Neural crest cell (in vitro differentiated cells): ENCODE data around the gene FOXI1. TPM values are rescaled to one million over a fixed set of nuclear protein-coding genes. Genes with fewer than 3 reads are reported as not detected.

Experiments
- DNase-seq: peaks from one replicate; pipeline ENCODE4 v3.0.0; 2021; ENCODE audit warnings: low read depth, mixed read lengths, low spot score
- H3K27ac Mint-ChIP-seq: one replicate; pipeline ENCODE4 v1.8.0; 2021; ENCODE audit warnings: mild to moderate bottlenecking, mixed read lengths; ENCODE audit not compliant: unreplicated experiment
- H3K27me3 Mint-ChIP-seq: 2 replicates; pipeline ENCODE4 v1.8.0; 2021; ENCODE audit warnings: low read depth, mild to moderate bottlenecking, mixed read lengths
- H3K36me3 Mint-ChIP-seq: 2 replicates; pipeline ENCODE4 v1.8.0; 2021; ENCODE audit warnings: low read depth, mild to moderate bottlenecking, mixed read lengths
- H3K4me1 Mint-ChIP-seq: 2 replicates; pipeline ENCODE4 v1.8.0; 2021; ENCODE audit warnings: mixed read lengths
- H3K4me3 Mint-ChIP-seq: one replicate; pipeline ENCODE4 v1.8.0; 2021; ENCODE audit warnings: mild to moderate bottlenecking, mixed read lengths
- H3K9me3 Mint-ChIP-seq: 2 replicates; pipeline ENCODE4 v1.8.0; 2021; ENCODE audit warnings: mixed read lengths
- CTCF ChIP-seq: fragments of 200-600 bp; sonication (generic); conservative IDR thresholded peaks from 2 replicates; pipeline ENCODE4 v1.5.0; 2021; ENCODE audit warnings: antibody characterized with exemption, mild to moderate bottlenecking
- total RNA-seq: library from RNA; stranded (reverse); gene quantifications from 2 replicates; pipeline ENCODE4 v1.2.1, GENCODE V29; 2021

The FOXI1 gene
- total RNA-seq, 1 donor from 2014 or later = not detected

GRCh38 chr5:170132269-170132975 lies 26.7 kb downstream of the FOXI1 start:
- no peaks in the 10 kb centered on the region for H3K36me3 Mint-ChIP-seq
- H3K27me3 Mint-ChIP-seq = no peaks in the 10 kb centered on the region
- no peak overlapping the region for H3K4me3 Mint-ChIP-seq
- peaks cover 9% of the 10 kb centered on the region for H3K4me1 Mint-ChIP-seq
- H3K9me3 Mint-ChIP-seq = peaks cover 9% of the 10 kb centered on the region
- H3K27ac Mint-ChIP-seq = no peak overlapping the region
- no peak for TF ChIP-seq CTCF
- no peak for DNase-seq

GRCh38 chr5:170132976-170133448 lies 27.3 kb downstream of the FOXI1 start:
- H3K27ac Mint-ChIP-seq = no peak overlapping the region
- H3K36me3 Mint-ChIP-seq = no peaks in the 10 kb centered on the region
- H3K27me3 Mint-ChIP-seq = no peaks in the 10 kb centered on the region
- TF ChIP-seq CTCF = no peak
- no peak overlapping the region for H3K4me3 Mint-ChIP-seq
- peaks cover 9% of the 10 kb centered on the region for H3K4me1 Mint-ChIP-seq
- H3K9me3 Mint-ChIP-seq = peaks cover 9% of the 10 kb centered on the region
- DNase-seq = no peak

GRCh38 chr5:170135796-170136490 lies 30.2 kb downstream of the FOXI1 start:
- TF ChIP-seq CTCF = no peak
- Mint-ChIP-seq H3K4me1 (peaks cover 9% of the 10 kb centered on the region), H3K27ac (no peak overlapping the region), H3K36me3 (no peaks in the 10 kb centered on the region), H3K27me3 (no peaks in the 10 kb centered on the region), H3K4me3 (no peak overlapping the region), H3K9me3 (peaks cover 9% of the 10 kb centered on the region)
- no peak for DNase-seq

GRCh38 chr5:170136506-170136905 lies 30.8 kb downstream of the FOXI1 start:
- Mint-ChIP-seq H3K27ac (no peak overlapping the region), H3K36me3 (no peaks in the 10 kb centered on the region)

GRCh38 chr5:170137694-170138214 lies 32.1 kb downstream of the FOXI1 start:
- H3K36me3 Mint-ChIP-seq = no peaks in the 10 kb centered on the region
- H3K27ac Mint-ChIP-seq = no peak overlapping the region
- no peak for DNase-seq
- TF ChIP-seq CTCF = no peak
- H3K27me3 Mint-ChIP-seq = no peaks in the 10 kb centered on the region
- H3K4me1 Mint-ChIP-seq = peaks cover 2% of the 10 kb centered on the region
- peaks cover 6% of the 10 kb centered on the region for H3K9me3 Mint-ChIP-seq
- H3K4me3 Mint-ChIP-seq = no peak overlapping the region

More at GRCh38 chr5:170136506-170136905, 30.8 kb downstream of the FOXI1 start:
- H3K27me3 Mint-ChIP-seq = no peaks in the 10 kb centered on the region
- no peak for DNase-seq
- H3K4me1 Mint-ChIP-seq = peaks cover 9% of the 10 kb centered on the region
- no peak for TF ChIP-seq CTCF
- peaks cover 9% of the 10 kb centered on the region for H3K9me3 Mint-ChIP-seq
- H3K4me3 Mint-ChIP-seq = no peak overlapping the region
